ENCODE results near the gene CCL7.

Gene CCL7

DNA sequence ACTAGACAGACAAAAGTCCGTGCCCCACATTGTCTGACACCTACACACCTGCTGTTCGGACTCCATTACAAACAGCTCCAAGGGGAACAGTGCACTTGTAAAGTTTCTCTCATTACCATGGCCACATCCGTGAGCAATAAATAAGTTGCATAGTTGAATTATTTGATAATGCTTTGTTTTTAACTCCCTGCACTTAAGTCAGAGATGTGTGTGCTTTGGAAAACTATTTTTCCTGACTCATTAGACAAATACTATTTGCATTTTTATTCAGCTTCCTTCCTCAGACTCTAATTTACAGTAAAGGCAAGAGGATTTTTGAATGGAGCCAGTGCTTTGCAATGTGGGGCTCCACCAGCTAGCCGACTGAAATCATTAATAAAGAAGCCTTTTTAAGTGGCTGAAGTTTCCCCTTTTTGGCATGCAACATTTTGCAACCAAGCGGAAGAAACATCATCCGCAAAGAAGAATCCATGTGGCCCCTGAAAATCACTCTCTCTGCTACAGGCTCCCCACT lies 21.5 kb upstream of the CCL7 start:
- DNase-seq = no peak

GRCh38 chr17:34249061-34249460 lies 21.0 kb upstream of the CCL7 start:
- no peak for DNase-seq

GRCh38 chr17:34249478-34249877 lies 20.5 kb upstream of the CCL7 start:
- no peak for DNase-seq

- no peak for DNase-seq
Measured at GRCh38 chr17:34251186-34251585, 18.8 kb upstream of the CCL7 start.

- no peak for DNase-seq
Measured at GRCh38 chr17:34252095-34252443, 18.0 kb upstream of the CCL7 start.

DNA sequence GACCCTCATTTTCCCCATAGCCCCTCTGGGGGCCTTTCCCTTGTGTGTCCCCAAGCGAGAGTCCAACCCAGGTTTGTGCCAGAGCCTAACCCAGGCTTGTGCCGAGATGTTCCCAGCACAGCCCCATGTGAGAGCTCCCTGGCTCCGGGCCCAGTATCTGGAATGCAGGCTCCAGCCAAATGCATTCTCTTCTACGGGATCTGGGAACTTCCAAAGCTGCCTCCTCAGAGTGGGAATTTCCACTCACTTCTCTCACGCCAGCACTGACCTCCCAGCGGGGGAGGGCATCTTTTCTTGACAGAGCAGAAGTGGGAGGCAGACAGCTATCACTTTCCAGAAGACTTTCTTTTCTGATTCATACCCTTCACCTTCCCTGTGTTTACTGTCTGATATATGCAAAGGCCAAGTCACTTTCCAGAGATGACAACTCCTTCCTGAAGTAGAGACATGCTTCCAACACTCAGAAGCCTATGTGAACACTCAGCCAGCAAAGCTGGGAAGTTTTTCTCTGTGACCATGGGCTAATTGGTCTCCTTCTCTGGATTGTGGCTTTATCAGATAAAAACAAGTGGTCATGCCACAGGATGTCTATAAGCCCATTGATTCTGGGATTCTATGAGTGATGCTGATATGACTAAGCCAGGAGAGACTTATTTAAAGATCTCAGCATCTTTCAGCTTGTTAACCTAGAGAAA lies 17.4 kb upstream of the CCL7 start:
- no peak for DNase-seq

DNA sequence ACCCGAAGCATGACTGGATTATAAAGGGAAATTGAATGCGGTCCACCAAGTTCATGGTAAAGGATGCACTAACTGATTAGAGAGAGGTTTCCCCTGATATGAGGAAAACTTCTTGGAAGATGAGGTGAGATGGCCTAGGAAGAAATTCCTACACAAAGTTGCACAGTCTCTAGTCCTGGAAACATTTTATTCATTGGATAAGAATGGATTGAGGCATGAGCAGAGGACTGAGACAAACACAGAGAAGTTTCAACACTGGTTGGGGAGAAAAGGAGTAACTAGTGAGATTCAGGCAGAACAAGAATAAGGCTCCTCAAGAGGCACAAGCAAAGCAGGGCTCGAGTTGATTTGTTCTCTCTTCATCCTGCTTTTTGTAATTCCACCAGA lies 16.9 kb upstream of the CCL7 start:
- no peak for DNase-seq

DNA sequence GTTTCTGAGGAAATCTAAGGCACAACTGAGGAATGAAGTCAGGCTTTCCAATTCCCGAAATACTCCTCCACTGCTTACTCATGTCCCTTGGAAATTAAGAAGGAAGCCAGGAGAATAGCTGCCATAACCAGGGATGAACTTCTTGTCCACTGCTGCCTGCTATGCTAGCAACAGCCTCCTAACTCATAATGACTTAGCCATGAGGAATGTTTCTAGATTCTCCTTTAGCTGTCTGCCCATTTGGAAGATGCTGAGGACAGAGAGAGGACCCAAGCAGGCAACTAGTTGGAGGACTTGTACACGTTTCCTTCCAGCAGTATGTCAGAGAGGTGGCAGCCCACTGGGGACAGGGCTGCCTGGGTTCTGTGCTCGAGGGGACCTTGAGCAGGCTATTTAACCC lies 15.9 kb upstream of the CCL7 start:
- DNase-seq = no peak

DNA sequence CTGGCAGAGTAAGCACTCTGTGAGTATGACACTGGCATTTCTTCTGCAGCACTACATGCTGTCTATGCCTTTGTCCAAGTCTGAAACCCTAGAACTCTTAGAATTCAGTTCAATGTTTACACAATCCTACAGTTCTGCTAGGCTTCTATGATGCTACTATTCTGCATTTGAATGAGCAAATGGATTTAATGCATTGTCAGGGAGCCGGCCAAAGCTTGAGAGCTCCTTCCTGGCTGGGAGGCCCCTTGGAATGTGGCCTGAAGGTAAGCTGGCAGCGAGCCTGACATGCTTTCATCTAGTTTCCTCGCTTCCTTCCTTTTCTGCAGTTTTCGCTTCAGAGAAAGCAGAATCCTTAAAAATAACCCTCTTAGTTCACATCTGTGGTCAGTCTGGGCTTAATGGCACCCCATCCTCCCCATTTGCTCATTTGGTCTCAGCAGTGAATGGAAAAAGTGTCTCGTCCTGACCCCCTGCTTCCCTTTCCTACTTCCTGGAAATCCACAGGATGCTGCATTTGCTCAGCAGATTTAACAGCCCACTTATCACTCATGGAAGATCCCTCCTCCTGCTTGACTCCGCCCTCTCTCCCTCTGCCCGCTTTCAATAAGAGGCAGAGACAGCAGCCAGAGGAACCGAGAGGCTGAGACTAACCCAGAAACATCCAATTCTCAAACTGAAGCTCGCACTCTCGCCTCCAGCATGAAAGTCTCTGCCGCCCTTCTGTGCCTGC lies 15.2 kb upstream of the CCL7 start, which contains the start of gene CCL2:
TSS of gene CCL2 (plus strand) at position 635 of the 730 bp plus-strand sequence. CDS start at position 700, 65 bp downstream.
- DNase-seq = no peak

GRCh38 chr17:34255381-34255732 lies 14.7 kb upstream of the CCL7 start:
- DNase-seq = no peak

- DNase-seq = no peak
Measured at GRCh38 chr17:34255841-34256240, 14.2 kb upstream of the CCL7 start.

DNA sequence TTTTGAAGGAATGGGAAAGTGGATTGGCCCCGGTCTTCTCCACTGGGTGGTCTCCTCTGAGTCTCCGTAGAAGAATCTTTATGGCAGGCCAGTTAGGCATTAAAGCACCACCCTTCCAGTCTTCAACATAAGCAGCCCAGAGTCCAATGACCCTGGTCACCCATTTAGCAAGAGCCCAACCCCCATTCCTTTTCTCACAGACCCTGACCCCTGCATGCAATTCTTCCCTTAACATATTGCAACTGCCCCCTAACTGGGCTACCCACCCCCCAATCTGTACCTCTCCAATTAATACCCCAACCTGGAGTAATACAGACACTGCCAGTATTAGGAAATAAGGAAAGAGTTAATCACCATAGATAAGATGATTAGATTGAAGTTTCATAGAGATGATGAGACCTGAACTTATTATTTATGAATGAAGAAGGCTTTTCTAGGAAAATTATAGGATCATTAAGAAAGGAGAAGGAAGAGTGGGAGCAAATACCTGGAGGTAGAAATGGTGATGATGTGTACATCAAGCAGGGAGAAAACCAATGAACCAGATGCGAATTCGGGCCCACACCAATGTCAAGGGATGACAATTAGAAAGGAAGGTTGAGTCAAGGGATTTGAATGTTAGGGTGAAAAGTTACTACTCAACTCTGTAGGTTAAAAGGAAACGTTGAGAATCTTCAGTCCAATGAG lies 12.6 kb upstream of the CCL7 start:
- DNase-seq = no peak

DNA sequence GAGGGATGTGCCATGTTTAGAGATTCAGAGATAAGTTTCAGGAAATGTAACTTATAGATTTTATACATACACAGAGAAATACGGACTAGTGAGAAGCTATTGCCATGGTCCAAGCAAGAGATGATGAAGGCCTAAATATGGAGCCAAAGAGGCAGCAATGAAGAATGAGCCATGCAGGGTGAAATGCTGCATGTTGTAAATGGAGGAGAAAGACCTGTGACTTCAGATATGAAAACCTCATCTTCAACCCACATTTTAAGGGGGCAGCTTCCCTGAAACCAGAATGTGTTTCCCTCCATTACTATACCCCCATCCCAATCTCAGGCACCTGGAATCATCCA lies 12.1 kb upstream of the CCL7 start:
- no peak for DNase-seq

GRCh38 chr17:34259146-34259545 lies 10.9 kb upstream of the CCL7 start:
- no peak for DNase-seq

GRCh38 chr17:34260861-34261260 lies 9.2 kb upstream of the CCL7 start:
- DNase-seq = no peak

- no peak for DNase-seq
Measured at GRCh38 chr17:34261568-34262337, 8.3 kb upstream of the CCL7 start.

GRCh38 chr17:34265711-34266110 lies 4.3 kb upstream of the CCL7 start:
- DNase-seq = no peak

DNA sequence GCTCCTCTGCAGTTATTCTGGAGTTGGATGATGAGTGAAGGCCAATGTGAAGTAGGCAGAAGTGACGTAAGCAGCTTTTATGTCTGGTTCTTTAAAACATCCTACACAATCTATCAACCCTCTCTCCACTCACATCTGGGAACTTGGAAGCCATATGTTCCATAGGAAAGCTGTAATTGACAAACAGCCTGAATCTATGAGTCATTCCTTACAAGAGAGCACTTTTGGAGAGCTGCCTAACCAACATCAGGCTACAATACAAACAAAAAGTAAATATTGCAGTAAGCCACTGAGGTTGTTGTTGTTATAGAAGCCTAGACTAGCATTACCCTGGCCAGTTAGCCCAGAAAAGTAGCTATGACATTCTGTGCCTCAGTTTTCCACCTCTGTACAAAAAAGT lies 5.9 kb downstream of the CCL7 start:
- DNase-seq = no peak

DNA sequence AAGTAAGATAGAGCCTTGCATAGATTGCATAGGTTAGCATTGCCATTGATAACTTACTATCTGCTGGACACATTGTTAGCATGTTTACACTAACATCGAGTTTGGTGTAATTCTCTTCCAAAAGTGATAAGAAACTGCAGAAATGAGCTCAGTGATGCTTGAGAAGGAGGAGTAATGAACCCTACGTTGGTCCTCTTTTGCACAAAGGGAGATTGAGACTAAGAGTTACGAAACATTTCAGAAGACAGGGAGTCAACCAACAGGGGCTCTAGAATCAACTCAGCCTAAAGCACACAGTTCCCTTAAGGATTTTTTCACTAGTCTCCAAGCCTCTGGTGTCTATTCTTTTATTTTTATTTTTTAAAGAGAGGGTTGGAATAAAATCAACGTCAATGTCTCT lies 6.8 kb downstream of the CCL7 start:
- DNase-seq = no peak

DNA sequence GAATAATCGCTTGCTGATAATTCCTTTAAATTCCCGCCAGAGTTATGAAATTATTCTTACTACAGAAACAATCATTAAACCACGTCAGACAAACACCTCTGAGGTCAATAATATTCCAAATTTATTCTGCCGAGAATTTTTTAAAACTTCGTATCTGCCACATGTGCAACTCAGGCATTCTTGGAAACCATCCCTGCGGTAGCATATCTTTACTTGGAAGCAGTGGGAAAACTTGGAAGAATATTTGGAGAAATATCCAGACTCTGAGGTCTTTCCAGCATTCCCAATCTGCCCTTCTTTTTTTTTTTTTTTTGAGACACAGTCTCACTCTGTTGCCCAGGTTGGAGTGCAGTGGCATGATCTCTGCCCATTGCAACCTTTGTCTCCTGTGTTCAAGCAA lies 13.6 kb downstream of the CCL7 start:
- DNase-seq = no peak

DNA sequence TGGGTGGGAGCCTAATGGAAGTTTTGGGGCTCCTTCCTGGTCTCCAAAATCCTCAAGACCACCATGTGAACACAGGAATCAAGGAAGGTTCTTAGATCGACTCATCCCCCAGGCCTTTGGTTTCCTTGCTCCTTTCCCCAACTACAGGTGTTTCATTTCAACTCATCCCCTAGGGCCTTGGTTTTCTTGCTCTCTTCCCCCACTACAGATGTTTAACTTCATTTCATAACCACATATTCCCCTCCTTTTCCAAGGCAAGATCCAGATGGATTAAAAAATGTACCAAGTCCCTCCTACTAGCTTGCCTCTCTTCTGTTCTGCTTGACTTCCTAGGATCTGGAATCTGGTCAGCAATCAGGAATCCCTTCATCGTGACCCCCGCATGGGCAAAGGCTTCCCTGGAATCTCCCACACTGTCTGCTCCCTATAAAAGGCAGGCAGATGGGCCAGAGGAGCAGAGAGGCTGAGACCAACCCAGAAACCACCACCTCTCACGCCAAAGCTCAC lies 15.3 kb downstream of the CCL7 start, which contains the start of gene CCL11:
TSS of gene CCL11 (plus strand) at position 457 of the 507 bp plus-strand sequence. CDS start 67 bp downstream, outside the sequence.
- DNase-seq = no peak

DNA sequence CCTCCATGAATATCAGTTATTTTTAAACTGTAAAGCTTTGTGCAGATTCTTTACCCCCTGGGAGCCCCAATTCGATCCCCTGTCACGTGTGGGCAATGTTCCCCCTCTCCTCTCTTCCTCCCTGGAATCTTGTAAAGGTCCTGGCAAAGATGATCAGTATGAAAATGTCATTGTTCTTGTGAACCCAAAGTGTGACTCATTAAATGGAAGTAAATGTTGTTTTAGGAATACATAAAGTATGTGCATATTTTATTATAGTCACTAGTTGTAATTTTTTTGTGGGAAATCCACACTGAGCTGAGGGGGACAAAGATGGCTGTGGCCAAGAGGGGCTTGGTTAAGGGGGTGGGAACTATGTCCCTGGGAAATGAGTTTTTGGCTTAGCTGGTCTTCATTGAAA lies 17.9 kb downstream of the CCL7 start:
- DNase-seq = no peak

DNA sequence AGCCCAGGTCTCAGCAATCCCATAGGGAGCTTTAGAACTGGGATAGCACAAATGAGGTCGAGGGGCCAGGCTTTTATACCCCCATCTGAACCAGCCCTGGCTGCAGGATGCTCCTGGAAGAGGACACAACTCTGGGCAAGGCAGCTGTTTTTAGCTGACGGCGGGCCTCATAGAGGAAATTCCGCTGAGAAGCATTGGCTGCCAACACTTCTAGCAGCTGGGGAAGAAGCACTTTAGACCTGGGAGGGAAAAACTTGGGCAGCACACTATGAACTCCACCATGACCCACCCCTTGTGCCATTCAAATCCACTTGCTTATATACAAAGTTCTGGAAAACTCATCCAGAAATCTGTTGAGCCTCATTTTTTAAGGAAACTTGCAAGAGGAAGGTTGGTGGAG lies 20.6 kb downstream of the CCL7 start:
- no peak for DNase-seq

Measured in CD4-positive, alpha-beta T cell treated with Interleukin-4 for 4 hours (primary cell).